Measurements from ENCODE around the gene PDZD2.
"Not testable (repeated sequence)": the region's sequence is repeated elsewhere in the genome, so short reads cannot be mapped to it uniquely, and the experiment has no call there.

Gene PDZD2

DNA sequence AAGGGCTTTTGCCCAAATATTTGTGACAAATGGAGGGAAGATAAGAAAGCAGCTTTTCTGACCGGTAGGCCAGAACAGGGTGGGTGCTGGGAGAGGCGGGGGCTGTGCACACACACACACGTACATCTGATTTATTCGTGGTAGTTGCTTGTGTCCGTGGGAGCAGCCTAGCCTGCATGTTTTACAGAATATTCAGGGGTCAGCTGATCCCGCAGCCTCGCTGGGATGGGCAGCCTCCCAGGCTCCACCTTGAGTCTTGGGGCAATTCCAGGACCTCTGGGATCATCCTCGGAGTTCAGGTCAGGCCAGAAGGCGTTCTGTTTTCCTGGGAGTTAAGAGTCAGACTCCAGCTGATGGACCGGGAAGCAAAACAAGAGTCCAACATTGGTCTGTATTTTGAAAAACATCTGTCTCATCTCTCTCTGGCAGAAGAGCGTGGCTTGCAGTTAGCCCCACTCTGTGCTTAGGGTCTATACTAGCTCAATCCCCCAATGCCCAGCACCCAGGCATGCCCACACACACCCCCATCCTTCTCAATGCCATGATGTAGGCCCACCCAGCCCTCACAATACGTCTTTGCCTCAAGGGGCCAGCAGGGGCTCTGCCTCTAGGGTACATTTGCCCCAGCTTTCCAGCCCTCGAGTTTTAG, 324.6 kb downstream of the PDZD2 start:
- no peak for DNase-seq (ENCODE audit: low read depth in 2 of 2, low spot score in 1 of 2)

DNA sequence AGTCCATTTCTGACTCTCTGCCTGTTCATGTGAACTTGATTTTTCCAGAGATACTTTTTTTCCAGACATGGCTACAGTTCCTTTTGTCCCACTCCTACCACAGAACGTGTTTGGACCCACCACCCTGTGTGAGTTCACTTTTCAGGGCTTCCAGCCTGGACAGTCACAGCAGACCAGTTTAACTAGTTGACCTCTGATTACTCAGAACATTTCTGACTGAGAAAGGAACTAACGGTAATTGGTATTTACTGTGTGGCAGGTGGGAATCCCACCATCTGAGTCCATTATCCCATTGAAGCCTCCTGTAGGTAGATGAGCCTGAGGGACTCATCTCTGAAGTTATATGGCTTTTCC, 325.1 kb downstream of the PDZD2 start:
- DNase-seq (ENCODE audit: low read depth in 2 of 2, low spot score in 1 of 2): no peak

DNA sequence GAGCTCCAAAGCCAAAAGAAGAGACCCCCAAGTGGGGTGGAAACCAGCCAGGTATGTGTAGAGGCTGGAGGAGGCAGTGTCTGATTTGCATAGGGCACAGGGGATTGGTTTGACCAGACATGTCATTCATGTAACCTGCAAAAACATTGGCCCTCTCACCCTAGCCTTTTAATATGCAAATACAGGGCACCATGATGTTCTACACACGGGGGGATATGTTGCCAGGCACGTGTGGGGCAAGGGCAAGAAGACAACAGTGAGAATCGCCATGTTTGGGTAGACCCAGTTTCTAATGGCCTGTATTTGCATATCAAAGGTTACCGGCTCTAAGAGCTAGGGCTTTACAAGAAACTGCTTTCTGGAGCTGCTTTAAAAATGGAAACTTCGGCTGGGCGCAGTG, 326.3 kb downstream of the PDZD2 start:
- no peak for DNase-seq (ENCODE audit: low read depth in 2 of 2, low spot score in 1 of 2)

DNA sequence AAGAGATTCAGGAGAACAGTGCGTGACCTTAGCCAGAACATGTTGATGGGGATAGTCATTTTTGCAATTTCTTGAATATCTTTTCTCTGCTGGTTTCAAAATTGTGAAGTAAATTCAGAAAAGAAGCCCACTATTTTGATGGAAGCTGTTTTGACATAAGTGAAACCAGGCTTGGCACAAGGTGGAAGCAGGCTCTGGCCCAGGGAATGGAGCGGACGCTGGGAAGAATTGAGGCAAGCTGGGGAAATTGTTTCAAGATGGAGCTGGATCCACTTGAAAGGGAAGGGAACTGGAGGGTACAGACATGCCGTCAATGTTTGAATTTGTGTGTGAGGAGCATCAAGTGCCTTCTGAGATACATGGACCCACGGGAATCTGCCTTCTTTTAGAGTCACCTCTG, 328.0 kb downstream of the PDZD2 start:
- DNase-seq (ENCODE audit: low read depth in 2 of 2, low spot score in 1 of 2): no peak

DNA sequence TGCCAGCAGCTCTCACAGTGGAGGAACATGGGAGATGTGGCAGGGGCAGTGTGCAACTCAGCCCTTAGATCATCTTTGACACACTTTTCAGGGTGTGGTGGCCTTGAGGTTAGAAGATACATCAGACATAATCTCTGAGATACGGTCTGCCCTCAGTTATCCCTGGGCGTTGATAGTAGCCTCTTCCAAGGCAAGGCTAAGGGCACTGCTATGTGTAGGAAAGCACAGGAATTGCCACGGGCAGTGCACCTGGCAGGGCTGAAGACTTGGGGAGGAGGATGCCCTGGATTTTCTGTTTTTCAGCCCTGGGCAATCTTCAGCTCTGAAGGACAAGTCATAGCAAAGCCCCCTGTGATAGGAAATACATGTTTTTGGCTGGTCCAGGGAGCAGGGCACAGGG, 328.5 kb downstream of the PDZD2 start:
- no peak for DNase-seq (ENCODE audit: low read depth in 2 of 2, low spot score in 1 of 2)

DNA sequence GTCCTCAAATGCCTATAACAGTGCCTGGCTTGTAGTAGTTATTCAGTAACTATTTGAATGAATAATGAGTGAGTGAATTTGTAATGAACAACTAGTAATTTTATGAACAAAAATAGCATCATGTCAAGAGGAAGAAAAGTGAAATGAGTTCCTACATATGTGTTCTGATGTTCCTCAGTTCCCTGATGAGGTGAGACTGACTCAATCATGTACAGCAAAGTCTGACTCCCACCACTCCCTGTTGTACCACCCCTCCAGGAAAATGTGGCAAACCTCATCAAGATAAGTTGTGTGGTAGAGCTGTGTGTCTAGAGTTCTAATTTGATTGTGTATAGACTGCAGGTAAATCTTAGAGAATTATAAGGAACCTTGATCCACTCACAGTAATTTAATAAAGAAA, 333.6 kb downstream of the PDZD2 start:
- DNase-seq (ENCODE audit: low read depth in 2 of 2, low spot score in 1 of 2): no peak

DNA sequence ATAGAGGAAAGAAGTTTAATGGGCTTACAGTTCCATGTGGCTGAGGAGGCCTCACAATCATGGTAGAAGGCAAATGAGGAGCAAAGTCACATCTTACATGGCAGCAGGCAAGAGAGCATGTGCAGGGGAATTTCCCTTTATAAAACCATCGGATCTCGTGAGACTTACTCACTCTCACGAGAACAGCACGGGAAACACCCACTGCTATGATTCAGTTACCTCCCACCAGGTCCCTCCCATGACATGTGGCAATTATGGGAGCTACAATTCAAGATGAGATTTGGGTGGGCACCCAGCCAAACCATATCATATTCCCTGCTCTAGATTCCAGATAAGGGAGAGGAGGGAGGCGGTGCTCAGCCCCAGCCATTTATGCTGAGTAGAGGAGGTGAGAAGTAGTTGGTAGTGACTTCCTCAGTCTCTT, 336.3 kb downstream of the PDZD2 start:
- not testable (repeated sequence) for DNase-seq (ENCODE audit: low read depth in 2 of 2, low spot score in 1 of 2)

DNA sequence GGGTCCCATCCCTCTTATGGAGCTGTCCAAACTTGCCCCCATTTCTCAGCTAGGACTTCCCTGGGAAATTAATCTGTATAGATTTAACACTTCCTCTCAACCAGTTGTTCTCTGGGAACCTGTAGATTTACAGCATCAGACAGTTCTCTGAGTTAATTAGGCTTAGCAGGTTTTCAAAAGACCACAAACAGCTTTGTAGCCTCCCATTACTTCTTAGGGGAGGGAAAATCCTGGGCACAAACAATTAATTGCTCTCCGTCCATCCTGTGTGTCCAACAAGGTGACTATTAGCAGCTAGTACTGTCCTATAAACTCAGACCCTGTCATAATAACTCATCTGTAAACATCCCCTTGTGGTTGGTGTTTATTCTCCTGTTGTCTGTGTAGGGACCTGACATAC, 337.2 kb downstream of the PDZD2 start:
- DNase-seq (ENCODE audit: low read depth in 2 of 2, low spot score in 1 of 2): no peak

DNA sequence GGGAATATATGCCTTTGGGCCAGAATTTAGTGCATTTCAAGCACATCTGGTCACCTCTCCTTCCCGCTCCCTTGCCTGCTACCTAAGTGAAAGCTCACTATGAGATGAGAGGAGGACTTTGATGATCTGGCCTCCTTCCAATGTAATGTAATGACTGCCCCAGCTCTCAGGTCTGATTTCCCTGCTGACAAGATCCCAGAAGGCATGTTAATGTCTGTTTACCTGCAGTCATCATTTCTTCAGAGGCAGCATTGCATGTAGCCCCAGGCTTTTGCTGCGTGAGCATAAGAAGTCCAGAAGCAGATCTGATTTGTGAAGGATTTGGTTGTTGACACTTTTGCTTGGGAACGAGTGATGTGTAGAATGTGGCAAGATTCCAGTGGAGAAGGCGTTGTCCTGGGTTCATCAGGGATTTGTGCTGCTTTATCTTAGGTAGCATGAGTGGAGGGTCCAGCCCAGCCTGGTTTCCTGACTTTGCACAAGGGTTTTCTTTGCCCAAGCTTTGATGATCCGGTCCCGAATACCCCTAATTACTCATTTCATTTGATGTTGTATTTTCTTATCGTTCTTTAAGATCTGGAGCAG, 342.5 kb downstream of the PDZD2 start:
- no peak for DNase-seq (ENCODE audit: low read depth in 2 of 2, low spot score in 1 of 2)

DNA sequence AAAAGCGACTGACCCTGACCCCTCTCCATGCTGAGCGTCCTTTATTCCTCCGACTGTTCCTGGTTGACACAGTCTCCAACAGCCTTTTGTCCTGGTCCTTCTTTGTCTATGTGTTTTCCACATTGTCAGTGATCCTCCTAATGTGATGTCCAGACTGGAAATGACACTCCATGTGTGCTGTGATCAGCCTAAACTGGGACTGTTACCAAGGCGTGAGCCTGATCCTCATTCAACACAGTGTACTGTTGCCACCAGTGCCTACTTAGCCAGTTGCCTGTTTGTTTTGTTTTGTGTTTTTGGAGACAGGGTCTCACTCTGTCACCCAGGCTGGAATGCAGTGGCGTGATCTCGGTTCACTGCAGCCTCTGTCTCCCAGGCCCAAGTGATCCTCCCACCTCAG, 343.1 kb downstream of the PDZD2 start:
- no peak for DNase-seq (ENCODE audit: low read depth in 2 of 2, low spot score in 1 of 2)

DNA sequence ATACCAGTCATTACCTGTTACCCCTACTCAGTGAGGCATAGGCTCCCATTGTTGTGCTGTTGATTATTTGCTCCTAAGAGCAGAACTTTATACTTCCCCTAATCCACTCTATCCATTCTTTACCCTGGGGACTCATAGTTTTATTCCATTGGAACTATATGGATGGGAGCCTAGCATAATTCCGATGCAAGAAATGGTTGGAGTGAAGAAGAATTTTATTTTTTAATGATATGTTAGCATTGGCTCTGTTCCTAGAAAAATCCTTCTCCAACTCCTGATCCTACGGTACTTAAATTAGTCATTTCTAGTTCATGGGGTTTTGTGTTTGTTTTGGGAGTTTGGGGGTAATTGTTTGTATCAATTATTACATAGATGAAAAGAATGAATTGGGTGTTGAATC, 343.7 kb downstream of the PDZD2 start:
- DNase-seq (ENCODE audit: low read depth in 2 of 2, low spot score in 1 of 2): no peak

DNA sequence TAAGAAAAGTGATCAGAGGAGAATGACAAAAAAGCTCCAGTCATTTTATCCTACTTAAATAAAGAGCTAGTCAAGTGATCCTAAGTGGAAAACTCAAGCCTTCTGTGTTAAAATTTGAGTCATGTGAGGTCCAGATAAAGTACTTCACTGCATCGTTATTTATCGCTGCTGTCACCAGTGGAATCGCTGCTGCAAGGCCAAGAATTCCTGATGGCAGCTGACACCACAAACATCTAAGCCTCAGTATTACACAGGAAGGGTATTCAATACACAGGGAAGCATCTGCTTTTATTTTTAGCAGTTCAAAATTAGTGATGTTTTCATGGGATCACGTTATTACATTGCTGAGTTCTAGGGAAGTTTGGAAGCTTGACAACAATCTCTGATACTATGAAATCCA, 344.9 kb downstream of the PDZD2 start:
- no peak for DNase-seq (ENCODE audit: low read depth in 2 of 2, low spot score in 1 of 2)

DNA sequence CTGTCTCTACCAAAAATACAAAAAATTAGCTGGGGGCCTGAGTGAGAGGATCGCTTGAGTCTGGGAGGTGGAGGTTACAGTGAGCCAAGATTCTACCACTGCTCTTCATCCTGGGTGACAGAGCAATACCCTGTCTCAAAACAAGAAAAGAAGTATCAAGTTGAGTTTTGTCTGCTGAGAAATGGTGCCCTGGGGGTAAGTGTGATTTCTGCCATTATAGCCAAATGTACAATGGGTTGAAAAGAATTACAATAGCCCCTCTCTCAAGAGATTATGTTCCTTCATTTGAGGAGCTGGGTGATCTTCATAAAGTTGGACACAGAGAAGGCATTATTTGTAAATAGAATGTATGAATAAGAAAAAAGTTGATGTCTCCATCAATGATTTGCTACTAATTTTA, 345.8 kb downstream of the PDZD2 start:
- no peak for DNase-seq (ENCODE audit: low read depth in 2 of 2, low spot score in 1 of 2)

DNA sequence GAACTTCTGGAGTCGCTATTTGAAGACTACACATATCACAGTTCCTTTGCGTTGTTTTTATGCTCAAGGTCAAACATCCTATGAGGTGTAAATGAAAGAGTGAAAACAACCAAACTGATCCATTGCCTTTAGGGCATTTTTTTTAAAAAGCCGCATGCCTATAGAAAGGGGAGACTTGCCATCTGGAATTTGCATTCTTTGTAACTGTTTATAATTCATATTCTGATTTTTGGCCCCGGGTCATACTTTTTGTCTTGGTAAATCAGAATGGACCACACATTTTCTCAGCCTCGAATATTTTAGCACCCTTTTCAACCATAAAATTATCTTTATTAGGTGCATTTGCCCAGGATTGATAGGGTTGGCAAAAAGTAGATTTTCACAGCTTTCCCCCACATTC, 347.2 kb downstream of the PDZD2 start:
- DNase-seq (ENCODE audit: low read depth in 2 of 2, low spot score in 1 of 2): no peak

DNA sequence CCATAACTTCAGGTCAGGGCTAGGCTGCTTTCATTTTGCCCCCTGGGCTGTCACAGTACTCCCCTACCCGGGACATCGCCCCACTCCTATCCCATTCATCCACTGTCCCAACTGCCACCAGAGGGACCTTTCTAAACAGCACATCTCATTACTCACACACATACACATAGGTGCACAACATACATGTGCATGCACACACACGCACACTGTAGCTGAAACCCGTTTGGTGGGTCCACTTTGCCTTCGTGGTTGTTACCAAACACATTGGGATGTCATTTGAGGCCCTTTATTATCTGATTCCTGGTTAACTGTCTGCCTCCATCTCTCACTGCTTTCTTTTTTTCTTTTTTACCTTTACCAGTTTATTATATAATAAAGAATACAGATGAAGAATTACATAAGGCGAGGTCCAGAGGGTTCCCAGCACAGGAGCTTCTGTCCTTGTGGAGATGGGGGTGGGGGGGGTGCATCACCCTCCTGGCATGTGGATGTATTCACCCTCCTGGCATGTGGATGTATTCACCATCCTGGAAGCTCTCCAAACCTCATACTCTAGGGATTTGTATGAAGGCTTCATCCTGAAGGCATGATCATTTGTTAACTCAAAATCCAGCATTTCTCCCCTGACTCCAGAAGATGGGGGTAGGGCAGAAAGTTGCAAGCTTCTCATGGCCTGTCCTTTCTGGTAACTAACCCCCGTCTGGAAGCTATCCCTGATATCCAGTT, 349.2 kb downstream of the PDZD2 start:
- no peak for DNase-seq (ENCODE audit: low read depth in 2 of 2, low spot score in 1 of 2)

DNA sequence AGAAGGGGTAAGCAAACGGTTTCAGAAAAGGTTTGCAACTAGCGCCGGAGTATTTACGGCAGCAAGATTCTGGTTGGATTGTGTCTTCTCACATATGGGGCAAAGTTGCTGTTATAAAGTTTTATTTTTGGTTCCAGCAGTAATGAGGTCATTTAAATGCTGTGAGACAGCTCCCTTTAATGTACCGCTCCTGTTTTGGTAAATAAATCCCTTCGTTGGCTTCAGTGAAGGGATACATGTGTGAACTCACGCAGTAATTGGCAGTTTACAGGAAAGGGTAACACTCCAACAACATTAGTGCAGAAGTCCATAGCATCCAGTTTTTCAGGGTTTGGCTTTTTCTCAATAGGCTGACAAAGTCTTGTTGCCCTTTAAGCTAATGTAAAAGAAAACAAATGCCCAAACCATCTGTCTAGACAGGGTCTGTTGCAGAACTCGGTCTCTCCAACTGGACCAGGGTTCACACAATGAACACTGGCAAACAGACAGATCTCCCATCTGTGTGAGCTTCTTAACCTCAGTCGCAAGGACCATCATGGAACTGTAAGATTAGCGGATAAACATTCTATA, 351.2 kb downstream of the PDZD2 start:
- DNase-seq (ENCODE audit: low read depth in 2 of 2, low spot score in 1 of 2): no peak

DNA sequence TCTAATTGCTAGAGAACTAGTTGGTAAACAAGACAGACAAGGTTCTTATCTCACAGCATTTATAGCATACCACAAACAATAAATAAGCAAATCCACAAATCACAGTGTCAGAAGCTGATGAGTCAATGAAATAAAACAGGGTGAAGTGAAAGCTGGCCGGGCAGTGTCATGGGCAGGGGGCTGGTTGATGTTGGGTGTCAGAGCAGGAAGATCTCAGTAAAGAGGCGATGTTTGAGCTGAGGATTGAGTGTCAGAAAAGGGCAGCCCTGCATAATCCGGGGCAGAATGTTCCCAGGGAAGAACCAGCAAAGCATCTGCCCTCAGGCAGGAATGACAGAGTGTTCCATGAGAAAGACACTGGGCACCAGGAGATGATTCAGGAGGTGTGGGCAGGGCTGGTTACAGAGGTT, 351.8 kb downstream of the PDZD2 start:
- no peak for DNase-seq (ENCODE audit: low read depth in 2 of 2, low spot score in 1 of 2)

DNA sequence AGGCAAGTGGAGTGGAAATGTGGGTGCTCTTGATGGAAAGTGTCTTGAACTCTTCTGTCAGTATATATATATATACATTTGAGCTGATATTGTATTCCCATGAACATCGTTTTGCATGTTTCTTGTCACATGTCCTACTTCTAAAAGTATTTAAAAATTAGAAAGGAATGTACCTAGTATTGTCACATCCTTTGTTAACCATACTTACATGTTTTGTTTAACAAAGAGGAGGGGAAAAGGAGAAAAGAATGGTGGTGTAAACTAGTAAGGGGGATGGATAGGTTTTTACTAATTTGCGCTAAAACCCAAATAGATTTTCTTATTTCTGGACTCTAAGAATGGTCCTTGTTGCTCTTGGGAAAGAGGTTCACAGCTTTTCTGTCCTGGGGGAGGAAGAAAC, 353.4 kb downstream of the PDZD2 start:
- no peak for DNase-seq (ENCODE audit: low read depth in 2 of 2, low spot score in 1 of 2)

DNA sequence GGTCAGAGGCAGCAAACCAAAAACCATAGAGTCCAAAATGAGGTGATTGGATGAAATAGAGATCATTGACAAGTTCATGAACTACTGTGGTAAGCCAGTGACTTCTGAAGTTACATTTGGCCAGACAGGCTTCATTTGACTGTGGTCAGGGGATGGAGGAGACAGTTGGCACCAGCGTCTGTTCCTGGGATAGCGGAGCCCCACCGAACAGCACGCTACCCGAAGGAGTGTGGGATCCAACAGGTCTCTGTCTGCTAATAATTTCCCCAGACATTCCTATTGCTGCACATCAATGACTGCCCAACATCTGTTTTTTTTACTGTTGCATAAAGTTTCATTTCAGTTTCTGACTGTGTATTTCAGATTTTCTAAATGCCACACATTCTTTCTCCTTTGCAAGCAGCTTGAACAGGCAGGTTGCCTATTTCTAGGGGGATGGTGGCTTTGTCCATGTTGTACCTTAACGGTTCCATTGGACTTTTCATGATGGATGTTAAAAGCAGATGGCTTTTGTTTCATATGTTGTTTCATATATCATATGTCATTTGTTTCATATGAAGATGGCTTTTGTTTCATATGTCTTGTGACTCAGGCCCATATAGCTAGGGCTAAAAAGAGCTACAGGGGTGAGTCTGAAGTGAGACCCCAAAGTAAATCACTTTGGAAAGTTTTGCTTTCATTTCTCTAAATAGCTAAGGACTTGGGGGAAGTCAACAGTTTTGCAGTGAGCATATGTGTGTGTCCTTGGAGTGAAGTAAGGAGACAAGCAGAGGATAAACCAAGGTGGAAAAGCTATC, 354.4 kb downstream of the PDZD2 start:
- no peak for DNase-seq (ENCODE audit: low read depth in 2 of 2, low spot score in 1 of 2)

DNA sequence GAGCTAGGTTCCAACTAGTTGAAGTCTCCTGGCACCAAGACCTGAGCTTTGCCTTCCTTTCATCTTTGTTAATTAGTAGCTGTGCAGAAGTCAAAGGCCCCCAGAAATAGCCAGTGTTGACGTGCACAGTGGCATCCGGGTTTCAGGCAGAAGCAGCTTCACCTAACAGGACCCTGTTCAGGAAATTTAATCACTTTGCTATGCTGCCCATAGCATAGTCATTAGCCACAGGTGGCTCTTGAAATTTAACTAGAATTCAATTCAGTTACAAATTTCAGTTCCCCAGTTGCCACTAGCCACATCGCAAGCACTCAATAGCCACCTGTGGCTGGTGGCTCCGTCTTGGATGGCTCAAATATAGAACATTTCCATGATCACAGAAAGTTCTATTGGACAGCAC, 356.1 kb downstream of the PDZD2 start:
- no peak for DNase-seq (ENCODE audit: low read depth in 2 of 2, low spot score in 1 of 2)

DNA sequence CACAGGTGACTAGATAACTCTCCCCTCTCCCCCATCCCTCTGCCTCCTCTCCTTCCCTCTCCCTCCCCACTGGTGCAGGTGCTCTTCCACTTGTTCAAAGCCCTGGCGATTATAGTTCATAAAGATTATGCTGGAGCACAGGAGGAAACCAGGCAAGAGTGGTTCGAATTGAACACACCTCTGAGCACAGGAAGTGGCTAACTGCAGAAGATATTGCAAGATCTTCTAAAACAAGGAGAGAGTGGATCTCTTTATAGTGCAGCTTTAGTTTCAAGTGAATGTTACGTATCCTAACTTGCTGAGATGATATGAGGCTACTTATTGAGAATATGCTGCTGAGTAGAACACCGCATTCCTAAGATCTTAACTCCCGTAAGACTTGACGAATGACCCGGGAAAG, 356.8 kb downstream of the PDZD2 start:
- no peak for DNase-seq (ENCODE audit: low read depth in 2 of 2, low spot score in 1 of 2)

DNA sequence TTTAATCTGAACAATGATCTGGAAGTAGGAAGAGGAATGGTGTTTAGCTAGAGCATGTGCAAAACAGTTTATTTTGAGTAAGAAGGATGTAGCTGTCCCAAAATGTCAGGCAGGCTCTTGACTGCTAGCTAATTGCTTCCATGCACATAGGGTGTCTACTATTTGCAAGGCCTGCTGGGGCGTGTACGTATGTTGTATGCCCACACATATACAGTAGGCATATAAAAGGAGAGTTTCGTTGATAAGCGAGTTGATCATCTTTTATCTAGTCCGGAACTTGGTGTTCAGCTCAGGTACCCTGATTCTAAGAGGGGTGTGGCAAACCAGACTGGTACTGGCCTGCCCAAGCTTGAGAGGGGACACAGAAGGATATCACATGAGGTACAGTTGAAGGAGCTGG, 358.0 kb downstream of the PDZD2 start:
- no peak for DNase-seq (ENCODE audit: low read depth in 2 of 2, low spot score in 1 of 2)
